Neural cell (in vitro differentiated cells): ENCODE data around the gene GPR18. TPM values are rescaled to one million over a fixed set of nuclear protein-coding genes. Genes with fewer than 3 reads are reported as not detected.
A peak's percentile ranks its signal among the peaks of the same experiment; 100 is the strongest.

Source experiments
- H2AFZ ChIP-seq: fragments of 200-600, 300-800 bp; sonication (generic), shearing (Covaris generic); 2 replicates; pipeline ENCODE4 v1.6.0; 2014; ENCODE audit warnings: low read depth, mild to moderate bottlenecking, antibody characterized with exemption, low read length, moderate library complexity
- H3F3A ChIP-seq: fragments of 200-600 bp; shearing (Covaris generic); 2 replicates; pipeline ENCODE4 v1.6.1; 2016; ENCODE audit warnings: mild to moderate bottlenecking, moderate library complexity, mixed read lengths, antibody characterized with exemption, low read length; ENCODE audit not compliant: insufficient read depth, poor library complexity, severe bottlenecking
- H3K27ac ChIP-seq: fragments of 200-600, 300-800 bp; sonication (generic), shearing (Covaris generic); 2 replicates; pipeline ENCODE4 v1.5.1; 2014; ENCODE audit warnings: mild to moderate bottlenecking, low read length, moderate library complexity
- H3K27me3 ChIP-seq: fragments of 300-800, 200-600 bp; sonication (generic), shearing (Covaris generic); 2 replicates; pipeline ENCODE4 v1.6.0; 2014; ENCODE audit warnings: mild to moderate bottlenecking, low read depth, low read length, moderate library complexity; ENCODE audit not compliant: insufficient read depth
- H3K36me3 ChIP-seq: fragments of 300-800, 200-600 bp; sonication (generic), shearing (Covaris generic); 2 replicates; pipeline ENCODE4 v1.5.1; 2014; ENCODE audit warnings: mild to moderate bottlenecking, antibody characterized with exemption, low read length, moderate library complexity; ENCODE audit not compliant: insufficient read depth
- H3K4me2 ChIP-seq: fragments of 300-800, 200-600 bp; sonication (generic), shearing (Covaris generic); 2 replicates; pipeline ENCODE4 v1.6.0; 2014; ENCODE audit warnings: mild to moderate bottlenecking, low read length
- H3K4me3 ChIP-seq: fragments of 300-800, 200-600 bp; sonication (generic), shearing (Covaris generic); 2 replicates; pipeline ENCODE4 v1.5.1; 2014; ENCODE audit warnings: mild to moderate bottlenecking, low read length, moderate library complexity
- H3K79me2 ChIP-seq: fragments of 200-600 bp; shearing (Covaris generic); replicated peaks from 2 replicates; pipeline ENCODE4 v1.6.0; 2014; ENCODE audit warnings: mild to moderate bottlenecking, low read length, moderate library complexity; ENCODE audit not compliant: insufficient read depth
- H3K9ac ChIP-seq: fragments of 300-800, 200-600 bp; sonication (generic), shearing (Covaris generic); 2 replicates; pipeline ENCODE4 v1.6.1; 2016; ENCODE audit warnings: mild to moderate bottlenecking, low read length, mixed read lengths
- H3K9me2 ChIP-seq: fragments of 200-600 bp; shearing (Covaris generic); 2 replicates; pipeline ENCODE4 v1.6.1; 2016; ENCODE audit warnings: mild to moderate bottlenecking, low read length, mixed read lengths; ENCODE audit not compliant: insufficient read depth
- H3K9me3 ChIP-seq: fragments of 200-600, 300-800 bp; sonication (generic), shearing (Covaris generic); 2 replicates; pipeline ENCODE4 v1.6.1; 2016; ENCODE audit warnings: mild to moderate bottlenecking, mixed run types, low read length, moderate library complexity, mixed read lengths
- H4K20me1 ChIP-seq: fragments of 200-600 bp; shearing (Covaris generic); 2 replicates; pipeline ENCODE4 v1.6.1; 2016; ENCODE audit warnings: mild to moderate bottlenecking, mixed run types; ENCODE audit not compliant: insufficient read depth
- CTCF ChIP-seq: fragments of 450-650 bp; IDR thresholded peaks from 2 replicates; pipeline ENCODE4 v1.5.1; 2014; ENCODE audit warnings: antibody characterized with exemption, mild to moderate bottlenecking, moderate library complexity; ENCODE audit not compliant: poor library complexity, severe bottlenecking
- EP300 ChIP-seq: fragments of 450-650 bp; conservative IDR thresholded peaks from 2 replicates; pipeline ENCODE4 v1.6.1; 2014; ENCODE audit warnings: antibody characterized with exemption, mild to moderate bottlenecking, moderate library complexity; ENCODE audit not compliant: poor library complexity, severe bottlenecking
- POLR2AphosphoS5 ChIP-seq: IDR thresholded peaks from 2 replicates; pipeline ENCODE4 v1.6.1; 2012
- REST ChIP-seq: IDR thresholded peaks from 2 replicates; pipeline ENCODE4 v1.6.1; 2012; ENCODE audit warnings: borderline replicate concordance
- TAF1 ChIP-seq: IDR thresholded peaks from 2 replicates; pipeline ENCODE4 v1.6.1; 2012; ENCODE audit warnings: low read depth
- polyA plus RNA-seq: library from polyadenylated mRNA; depleted of rRNA; stranded (reverse); fragments of >200 nt; gene quantifications from 2 replicates; pipeline ENCODE4 v1.2.3, GENCODE V29; 2014

Gene GPR18
- polyA plus RNA-seq, 1 donor from 2014 or later: not detected

DNA sequence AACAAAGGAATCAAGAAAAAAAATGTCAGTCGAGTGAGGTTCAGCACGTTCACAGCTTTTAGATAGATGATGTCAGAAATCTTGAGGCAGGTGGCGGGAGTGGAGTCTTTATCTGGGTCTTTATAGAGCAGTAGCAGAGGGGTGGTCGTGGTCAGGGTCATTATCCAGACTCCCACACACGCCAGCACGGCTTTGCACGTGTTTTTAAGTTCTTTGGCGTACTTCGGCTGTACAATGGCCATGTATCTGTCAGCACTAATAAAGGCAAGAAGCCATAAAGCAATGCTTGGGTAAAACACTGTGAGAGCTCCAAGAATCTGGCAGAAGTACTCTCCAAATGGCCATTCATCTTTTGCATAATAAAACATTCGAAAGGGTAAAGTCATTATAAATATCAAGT is 2.9 kb downstream of the GPR18 start:
- H3K27ac ChIP-seq: no peak overlapping the region
- no peaks in the 10 kb centered on the region for H3K79me2 ChIP-seq
- no peak overlapping the region for H3K9ac ChIP-seq
- no peak overlapping the region for H2AFZ ChIP-seq
- no peaks in the 10 kb centered on the region for H3K9me2 ChIP-seq
- no peak overlapping the region for H3K4me3 ChIP-seq
- no peaks in the 10 kb centered on the region for H3K36me3 ChIP-seq
- no peaks in the 10 kb centered on the region for H3K27me3 ChIP-seq
- TF ChIP-seq EP300 (no peak), TAF1 (no peak)
- no peak overlapping the region for H3K4me2 ChIP-seq
- no peaks in the 10 kb centered on the region for H4K20me1 ChIP-seq
- no peaks in the 10 kb centered on the region for H3K9me3 ChIP-seq
- no peaks in the 10 kb centered on the region for H3F3A ChIP-seq

- H3K4me2 ChIP-seq: no peak overlapping the region
- no peaks in the 10 kb centered on the region for H3F3A ChIP-seq
- no peaks in the 10 kb centered on the region for H3K9me3 ChIP-seq
- no peaks in the 10 kb centered on the region for H4K20me1 ChIP-seq
- H3K9ac ChIP-seq: no peak overlapping the region
- H3K27me3 ChIP-seq: no peaks in the 10 kb centered on the region
- H3K9me2 ChIP-seq: no peaks in the 10 kb centered on the region
- H3K79me2 ChIP-seq: no peaks in the 10 kb centered on the region
- no peak overlapping the region for H3K27ac ChIP-seq
- H2AFZ ChIP-seq: no peak overlapping the region
- H3K36me3 ChIP-seq: no peaks in the 10 kb centered on the region
- TF ChIP-seq CTCF: no peak
- peak; percentile 25 for TF ChIP-seq POLR2AphosphoS5
- no peak overlapping the region for H3K4me3 ChIP-seq
Measured at GRCh38 chr13:99254830-99255229, 3.3 kb downstream of the GPR18 start.

DNA sequence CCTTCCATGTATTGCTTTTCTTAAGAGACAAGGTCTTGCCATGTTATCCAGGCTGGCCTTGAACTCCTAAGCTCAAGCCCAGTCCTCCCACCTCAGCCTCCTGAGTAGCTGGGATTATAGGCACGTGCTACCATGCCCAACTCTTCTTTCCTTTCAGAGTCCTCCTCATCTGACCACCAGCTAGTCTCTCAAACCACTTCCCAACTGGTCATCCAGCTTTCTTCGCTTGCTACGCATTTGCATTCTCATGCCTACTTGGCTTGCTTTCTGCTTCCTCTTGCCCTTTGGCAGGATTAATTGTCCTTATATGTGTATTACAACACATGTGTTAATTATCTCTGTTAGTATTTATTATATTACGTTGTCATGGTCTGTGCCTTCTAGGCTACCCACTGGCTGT is 6.3 kb downstream of the GPR18 start:
- TF ChIP-seq REST (no peak), TAF1 (no peak)
- H3K9ac ChIP-seq: no peak overlapping the region
- H3F3A ChIP-seq: no peaks in the 10 kb centered on the region
- H3K36me3 ChIP-seq: no peaks in the 10 kb centered on the region
- H2AFZ ChIP-seq: no peak overlapping the region
- H3K4me3 ChIP-seq: no peak overlapping the region
- no peaks in the 10 kb centered on the region for H4K20me1 ChIP-seq
- H3K4me2 ChIP-seq: no peak overlapping the region
- no peaks in the 10 kb centered on the region for H3K9me3 ChIP-seq
- H3K27ac ChIP-seq: no peak overlapping the region
- H3K79me2 ChIP-seq: no peaks in the 10 kb centered on the region
- H3K27me3 ChIP-seq: no peaks in the 10 kb centered on the region
- H3K9me2 ChIP-seq: no peaks in the 10 kb centered on the region
